ENCODE measurements around the gene IPO11.

DNA sequence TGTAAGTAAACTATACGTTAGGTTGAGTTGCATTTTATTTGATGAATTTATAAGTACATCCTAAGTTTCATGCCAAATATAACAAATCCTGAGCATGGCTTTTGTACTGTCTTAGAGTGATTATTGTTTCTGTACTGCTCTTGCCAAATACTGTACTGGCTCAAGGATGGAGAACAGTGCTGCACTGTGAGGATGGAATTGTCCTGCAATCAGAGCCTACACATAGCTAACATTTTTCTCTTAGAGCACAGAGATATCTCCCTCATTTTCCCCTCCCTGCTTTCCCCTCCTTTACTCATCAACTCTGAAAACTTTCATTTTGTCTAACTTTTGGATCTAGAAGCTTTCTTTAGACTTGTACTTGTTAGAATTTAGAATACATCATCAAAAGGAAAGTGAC lies 194.3 kb downstream of the IPO11 start:
- TF ChIP-seq POLR2A (IDR thresholded peaks at IDR 0.05) (no peak), EP300 (IDR thresholded peaks at IDR 0.05) (no peak)
- TF ChIP-seq, protein P1, sequence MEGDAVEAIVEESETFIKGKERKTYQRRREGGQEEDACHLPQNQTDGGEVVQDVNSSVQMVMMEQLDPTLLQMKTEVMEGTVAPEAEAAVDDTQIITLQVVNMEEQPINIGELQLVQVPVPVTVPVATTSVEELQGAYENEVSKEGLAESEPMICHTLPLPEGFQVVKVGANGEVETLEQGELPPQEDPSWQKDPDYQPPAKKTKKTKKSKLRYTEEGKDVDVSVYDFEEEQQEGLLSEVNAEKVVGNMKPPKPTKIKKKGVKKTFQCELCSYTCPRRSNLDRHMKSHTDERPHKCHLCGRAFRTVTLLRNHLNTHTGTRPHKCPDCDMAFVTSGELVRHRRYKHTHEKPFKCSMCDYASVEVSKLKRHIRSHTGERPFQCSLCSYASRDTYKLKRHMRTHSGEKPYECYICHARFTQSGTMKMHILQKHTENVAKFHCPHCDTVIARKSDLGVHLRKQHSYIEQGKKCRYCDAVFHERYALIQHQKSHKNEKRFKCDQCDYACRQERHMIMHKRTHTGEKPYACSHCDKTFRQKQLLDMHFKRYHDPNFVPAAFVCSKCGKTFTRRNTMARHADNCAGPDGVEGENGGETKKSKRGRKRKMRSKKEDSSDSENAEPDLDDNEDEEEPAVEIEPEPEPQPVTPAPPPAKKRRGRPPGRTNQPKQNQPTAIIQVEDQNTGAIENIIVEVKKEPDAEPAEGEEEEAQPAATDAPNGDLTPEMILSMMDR (IDR thresholded peaks at IDR 0.05): no peak

Measured in ovary (tissue), 3 donors.